ENCODE results near the gene APOBEC3B. TPM values are rescaled to one million over a fixed set of nuclear protein-coding genes. Genes with fewer than 3 reads are reported as not detected.
A peak's percentile ranks its signal among the peaks of the same experiment; 100 is the strongest.
"Not testable (repeated sequence)": the region's sequence is repeated elsewhere in the genome, so short reads cannot be mapped to it uniquely, and the experiment has no call there.

Gene APOBEC3B
- total RNA-seq, 1 donor from 2014 or later: 6.7 TPM

GRCh38 chr22:38989466-38989865 lies 7.3 kb downstream of the APOBEC3B start:
- no peak overlapping the region for H3K27ac Mint-ChIP-seq
- no peaks in the 10 kb centered on the region for H3K9me3 Mint-ChIP-seq
- DNase-seq (ENCODE audit: extremely low spot score, unreplicated experiment): no peak
- no peaks in the 10 kb centered on the region for H3K27me3 Mint-ChIP-seq
- no peak overlapping the region for H3K4me3 Mint-ChIP-seq
- no peaks in the 10 kb centered on the region for H3K4me1 Mint-ChIP-seq (ENCODE audit: unreplicated experiment)
- TF ChIP-seq CTCF (conservative IDR thresholded peaks at IDR 0.05): no peak
- H3K36me3 Mint-ChIP-seq: no peaks in the 10 kb centered on the region

GRCh38 chr22:38992871-38993371 lies 10.8 kb downstream of the APOBEC3B start:
- H3K4me3 Mint-ChIP-seq; H3K4me1 Mint-ChIP-seq (ENCODE audit: unreplicated experiment); H3K36me3 Mint-ChIP-seq; H3K27ac Mint-ChIP-seq; H3K9me3 Mint-ChIP-seq; DNase-seq (ENCODE audit: extremely low spot score, unreplicated experiment); H3K27me3 Mint-ChIP-seq: not testable (repeated sequence)

- Mint-ChIP-seq H3K4me1 (ENCODE audit: unreplicated experiment) (no peaks in the 10 kb centered on the region), H3K27me3 (peaks cover 5% of the 10 kb centered on the region), H3K36me3 (no peaks in the 10 kb centered on the region), H3K9me3 (no peaks in the 10 kb centered on the region), H3K4me3 (no peak overlapping the region), H3K27ac (no peak overlapping the region)
- TF ChIP-seq CTCF (conservative IDR thresholded peaks at IDR 0.05): no peak
- DNase-seq (ENCODE audit: extremely low spot score, unreplicated experiment): no peak
Observed at GRCh38 chr22:38996105-38996504, 14.0 kb downstream of the APOBEC3B start.

DNA sequence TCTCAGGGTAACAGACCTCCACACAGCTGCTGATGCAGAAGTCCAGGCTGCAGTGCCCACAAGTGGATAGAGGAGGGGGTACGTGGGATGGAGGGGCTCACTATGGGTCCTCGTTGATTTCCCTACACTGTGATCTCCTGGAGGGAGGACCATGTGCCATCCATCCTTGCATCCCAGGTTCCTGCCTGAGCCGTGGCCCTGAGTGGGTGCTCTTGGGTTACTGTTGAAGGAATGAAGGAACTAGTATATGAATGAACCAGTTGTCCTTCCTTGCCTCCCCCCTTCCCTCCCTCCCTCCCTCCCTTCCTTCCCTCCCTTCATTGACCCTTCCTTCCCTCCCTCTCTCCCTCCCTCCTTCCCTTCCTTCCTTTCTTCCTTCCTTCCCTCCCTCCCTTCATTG lies 15.4 kb downstream of the APOBEC3B start:
- H3K27me3 Mint-ChIP-seq: peaks cover 5% of the 10 kb centered on the region
- no peak for TF ChIP-seq CTCF (conservative IDR thresholded peaks at IDR 0.05)
- H3K4me1 Mint-ChIP-seq (ENCODE audit: unreplicated experiment): no peaks in the 10 kb centered on the region

GRCh38 chr22:39003165-39003638 lies 21.1 kb downstream of the APOBEC3B start:
- Mint-ChIP-seq H3K4me3 (no peak overlapping the region), H3K27me3 (peaks cover 3% of the 10 kb centered on the region), H3K4me1 (ENCODE audit: unreplicated experiment) (peaks cover 6% of the 10 kb centered on the region), H3K27ac (peak overlapping the region; percentile 11), H3K9me3 (no peaks in the 10 kb centered on the region), H3K36me3 (no peaks in the 10 kb centered on the region)
- DNase-seq (ENCODE audit: extremely low spot score, unreplicated experiment): peak; percentile 77
- TF ChIP-seq CTCF (conservative IDR thresholded peaks at IDR 0.05): peak; percentile 87

More for the DNA sequence above, 15.4 kb downstream of the APOBEC3B start:
- no peaks in the 10 kb centered on the region for H3K36me3 Mint-ChIP-seq
- DNase-seq (ENCODE audit: extremely low spot score, unreplicated experiment): no peak
- H3K27ac Mint-ChIP-seq: no peak overlapping the region
- H3K4me3 Mint-ChIP-seq: no peak overlapping the region
- no peaks in the 10 kb centered on the region for H3K9me3 Mint-ChIP-seq

- TF ChIP-seq CTCF (conservative IDR thresholded peaks at IDR 0.05): no peak
- DNase-seq (ENCODE audit: extremely low spot score, unreplicated experiment): no peak
- Mint-ChIP-seq H3K4me3 (no peak overlapping the region), H3K27ac (no peak overlapping the region), H3K36me3 (no peaks in the 10 kb centered on the region), H3K9me3 (no peaks in the 10 kb centered on the region), H3K4me1 (ENCODE audit: unreplicated experiment) (peaks cover 15% of the 10 kb centered on the region), H3K27me3 (no peaks in the 10 kb centered on the region)
Observed at GRCh38 chr22:39007177-39007576, 25.0 kb downstream of the APOBEC3B start.

DNA sequence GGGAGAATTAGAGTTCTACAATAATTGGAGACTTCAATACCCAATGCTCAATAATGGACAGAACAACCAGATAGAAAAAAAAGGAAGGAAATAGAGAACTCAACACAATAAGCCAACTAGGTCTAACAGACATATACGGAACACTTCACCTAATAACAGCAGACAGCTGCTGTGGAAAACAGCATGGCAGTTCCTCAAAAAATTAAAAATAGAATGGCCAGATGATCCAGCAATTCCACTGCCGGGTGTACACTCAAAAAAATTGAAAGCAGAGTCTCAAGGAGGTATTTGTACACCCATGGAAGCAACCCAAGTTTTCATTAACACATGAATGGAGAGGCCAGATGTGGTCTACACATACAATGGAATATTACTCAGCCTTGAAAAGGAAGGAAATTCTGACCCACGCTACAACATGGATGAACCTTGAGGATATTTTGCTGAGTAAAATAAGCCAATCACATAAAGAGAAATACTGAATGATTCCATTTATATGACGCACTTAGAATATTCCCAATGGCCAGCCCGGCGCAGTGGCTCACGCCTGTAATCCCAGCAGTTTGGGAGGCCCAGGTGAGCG lies 26.2 kb downstream of the APOBEC3B start:
- not testable (repeated sequence) for DNase-seq (ENCODE audit: extremely low spot score, unreplicated experiment); H3K27ac Mint-ChIP-seq; H3K27me3 Mint-ChIP-seq; H3K9me3 Mint-ChIP-seq; H3K36me3 Mint-ChIP-seq; H3K4me3 Mint-ChIP-seq
- H3K4me1 Mint-ChIP-seq (ENCODE audit: unreplicated experiment): peaks cover 20% of the 10 kb centered on the region

Measured in type B pancreatic cell (in vitro differentiated cells).